ENCODE data around the gene SOWAHA.

- TF ChIP-seq CTCF (IDR thresholded peaks at IDR 0.05) (no peak), POLR2A (IDR thresholded peaks at IDR 0.05) (no peak)
Observed at GRCh38 chr5:132812123-132812765, 858 bp upstream of the SOWAHA start.

Data from ovary (tissue), 3 donors.